Measurements from ENCODE around the gene OR52E5. TPM values are rescaled to one million over a fixed set of nuclear protein-coding genes. Genes with fewer than 3 reads are reported as not detected.

OR52E5 gene
- total RNA-seq, 1 experiment from 2014 or later: not detected

DNA sequence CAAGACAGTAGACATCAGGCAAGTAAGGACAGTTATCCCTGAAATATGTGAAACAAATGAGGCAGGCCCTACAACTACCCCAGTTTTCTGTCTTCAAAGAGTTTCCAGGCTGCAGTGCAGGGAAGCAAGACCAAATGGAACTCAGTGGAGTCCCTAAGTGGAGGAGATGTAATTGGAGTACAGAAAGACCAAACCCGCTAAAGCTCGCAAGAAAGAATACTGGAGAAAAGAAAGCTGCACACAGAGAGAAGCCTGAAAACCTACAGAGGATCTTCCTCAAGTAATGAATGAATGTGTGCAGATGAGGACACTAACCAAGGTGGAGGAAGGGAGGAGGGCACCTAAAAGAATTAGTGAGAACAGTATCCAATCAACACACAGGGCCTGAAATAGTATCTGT lies 47.7 kb downstream of the OR52E5 start:
- no peaks in the 10 kb centered on the region for H3K4me1 ChIP-seq (ENCODE audit: control insufficient read depth, insufficient read depth, low read length)
- ATAC-seq (no peak), DNase-seq (ENCODE audit: low read depth, low spot score) (no peak)
- in situ Hi-C loops (cut with HindIII; ENCODE audit: low pct_unique_long_range_greater_than_20kb, low sequenced_read_pairs): no loop called here
- intact Hi-C loops (cut with micrococcal nuclease; ENCODE audit: unreplicated experiment): no loop called here
- CTCF ChIA-PET: no interaction called here
- TF ChIP-seq, protein P1, sequence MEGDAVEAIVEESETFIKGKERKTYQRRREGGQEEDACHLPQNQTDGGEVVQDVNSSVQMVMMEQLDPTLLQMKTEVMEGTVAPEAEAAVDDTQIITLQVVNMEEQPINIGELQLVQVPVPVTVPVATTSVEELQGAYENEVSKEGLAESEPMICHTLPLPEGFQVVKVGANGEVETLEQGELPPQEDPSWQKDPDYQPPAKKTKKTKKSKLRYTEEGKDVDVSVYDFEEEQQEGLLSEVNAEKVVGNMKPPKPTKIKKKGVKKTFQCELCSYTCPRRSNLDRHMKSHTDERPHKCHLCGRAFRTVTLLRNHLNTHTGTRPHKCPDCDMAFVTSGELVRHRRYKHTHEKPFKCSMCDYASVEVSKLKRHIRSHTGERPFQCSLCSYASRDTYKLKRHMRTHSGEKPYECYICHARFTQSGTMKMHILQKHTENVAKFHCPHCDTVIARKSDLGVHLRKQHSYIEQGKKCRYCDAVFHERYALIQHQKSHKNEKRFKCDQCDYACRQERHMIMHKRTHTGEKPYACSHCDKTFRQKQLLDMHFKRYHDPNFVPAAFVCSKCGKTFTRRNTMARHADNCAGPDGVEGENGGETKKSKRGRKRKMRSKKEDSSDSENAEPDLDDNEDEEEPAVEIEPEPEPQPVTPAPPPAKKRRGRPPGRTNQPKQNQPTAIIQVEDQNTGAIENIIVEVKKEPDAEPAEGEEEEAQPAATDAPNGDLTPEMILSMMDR (IDR thresholded peaks at IDR 0.05): no peak
- TF ChIP-seq, protein P2, sequence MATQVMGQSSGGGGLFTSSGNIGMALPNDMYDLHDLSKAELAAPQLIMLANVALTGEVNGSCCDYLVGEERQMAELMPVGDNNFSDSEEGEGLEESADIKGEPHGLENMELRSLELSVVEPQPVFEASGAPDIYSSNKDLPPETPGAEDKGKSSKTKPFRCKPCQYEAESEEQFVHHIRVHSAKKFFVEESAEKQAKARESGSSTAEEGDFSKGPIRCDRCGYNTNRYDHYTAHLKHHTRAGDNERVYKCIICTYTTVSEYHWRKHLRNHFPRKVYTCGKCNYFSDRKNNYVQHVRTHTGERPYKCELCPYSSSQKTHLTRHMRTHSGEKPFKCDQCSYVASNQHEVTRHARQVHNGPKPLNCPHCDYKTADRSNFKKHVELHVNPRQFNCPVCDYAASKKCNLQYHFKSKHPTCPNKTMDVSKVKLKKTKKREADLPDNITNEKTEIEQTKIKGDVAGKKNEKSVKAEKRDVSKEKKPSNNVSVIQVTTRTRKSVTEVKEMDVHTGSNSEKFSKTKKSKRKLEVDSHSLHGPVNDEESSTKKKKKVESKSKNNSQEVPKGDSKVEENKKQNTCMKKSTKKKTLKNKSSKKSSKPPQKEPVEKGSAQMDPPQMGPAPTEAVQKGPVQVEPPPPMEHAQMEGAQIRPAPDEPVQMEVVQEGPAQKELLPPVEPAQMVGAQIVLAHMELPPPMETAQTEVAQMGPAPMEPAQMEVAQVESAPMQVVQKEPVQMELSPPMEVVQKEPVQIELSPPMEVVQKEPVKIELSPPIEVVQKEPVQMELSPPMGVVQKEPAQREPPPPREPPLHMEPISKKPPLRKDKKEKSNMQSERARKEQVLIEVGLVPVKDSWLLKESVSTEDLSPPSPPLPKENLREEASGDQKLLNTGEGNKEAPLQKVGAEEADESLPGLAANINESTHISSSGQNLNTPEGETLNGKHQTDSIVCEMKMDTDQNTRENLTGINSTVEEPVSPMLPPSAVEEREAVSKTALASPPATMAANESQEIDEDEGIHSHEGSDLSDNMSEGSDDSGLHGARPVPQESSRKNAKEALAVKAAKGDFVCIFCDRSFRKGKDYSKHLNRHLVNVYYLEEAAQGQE (IDR thresholded peaks at IDR 0.05; ENCODE audit: insufficient read depth in 1 of 2, low read depth in 2 of 2, low read length in 1 of 2): no peak
- TF ChIP-seq SIN3A (IDR thresholded peaks at IDR 0.05; ENCODE audit: borderline replicate concordance, insufficient read depth, low read depth, low read length) (no peak), TCF7L2 (IDR thresholded peaks at IDR 0.05; ENCODE audit: low read depth, low read length) (no peak), POLR2AphosphoS5 (IDR thresholded peaks at IDR 0.05; ENCODE audit: low read depth, low read length) (no peak)
- no peak overlapping the region for H3K27ac ChIP-seq (ENCODE audit: low read length)
- POLR2A ChIA-PET: no interaction called here
- H3K27me3 ChIP-seq (ENCODE audit: control insufficient read depth, insufficient read depth, low read length): no peaks in the 10 kb centered on the region; the same call in 1 of the 2 replicates
- BruUV-seq (replicated peaks): no TSS peak
- H3K9me3 ChIP-seq (ENCODE audit: control insufficient read depth, insufficient read depth, low read depth, low read length): peaks cover 3% of the 10 kb centered on the region; the same call in 1 of the 2 replicates
- no peak overlapping the region for H3K4me3 ChIP-seq (ENCODE audit: low read depth in 2 of 2, low read length in 2 of 2)
- no peaks in the 10 kb centered on the region for H3K36me3 ChIP-seq (ENCODE audit: control insufficient read depth, insufficient read depth, low read length)

DNA sequence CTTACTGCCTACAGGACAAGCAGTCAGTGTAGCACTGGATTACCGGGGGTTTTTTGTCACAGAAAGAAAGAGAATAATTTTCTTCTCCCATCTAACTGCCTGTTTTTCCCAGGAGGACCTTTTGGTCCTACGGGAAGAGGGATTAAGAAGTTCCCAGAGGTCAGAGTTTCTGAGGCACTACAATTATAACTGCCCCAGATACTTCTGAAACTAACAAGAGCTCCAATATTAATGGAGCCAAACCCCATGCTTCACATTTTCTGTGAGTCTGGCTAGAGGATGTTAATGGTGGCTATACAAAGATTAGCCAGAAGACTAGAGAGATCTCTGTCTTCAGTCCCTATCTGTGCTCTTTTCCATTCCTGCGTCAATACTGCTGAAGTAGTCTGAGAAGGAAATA lies 48.9 kb downstream of the OR52E5 start, which contains the start of gene OR56A3:
OR56A3 (plus strand) TSS at position 301 of the 400 bp plus-strand sequence. CDS start 5,096 bp downstream, outside the sequence.
- Histone ChIP-seq H3K27ac (ENCODE audit: low read length) (no peak within 1 kb of the TSS), H3K4me3 (ENCODE audit: low read depth in 2 of 2, low read length in 2 of 2) (no peak within 1 kb of the TSS), H3K4me1 (ENCODE audit: control insufficient read depth, insufficient read depth, low read length) (no peaks in the 10 kb centered on the region), H3K36me3 (ENCODE audit: control insufficient read depth, insufficient read depth, low read length) (no peaks in the 10 kb centered on the region), H3K9me3 (ENCODE audit: control insufficient read depth, insufficient read depth, low read depth, low read length) (no peaks in the 10 kb centered on the region), H3K27me3 (ENCODE audit: control insufficient read depth, insufficient read depth, low read length) (no peaks in the 10 kb centered on the region; the same call in 1 of the 2 replicates)
- ATAC-seq: no peak
- TF ChIP-seq, protein P2 (IDR thresholded peaks at IDR 0.05; ENCODE audit: insufficient read depth in 1 of 2, low read depth in 2 of 2, low read length in 1 of 2): no peak
- TF ChIP-seq TCF7L2 (IDR thresholded peaks at IDR 0.05; ENCODE audit: low read depth, low read length) (no peak), SIN3A (IDR thresholded peaks at IDR 0.05; ENCODE audit: borderline replicate concordance, insufficient read depth, low read depth, low read length) (no peak)
- in situ Hi-C loops (cut with HindIII; ENCODE audit: low pct_unique_long_range_greater_than_20kb, low sequenced_read_pairs): no loop called here
- intact Hi-C loops (cut with micrococcal nuclease; ENCODE audit: unreplicated experiment): no loop called here
- DNase-seq (ENCODE audit: low read depth, low spot score): no peak
- CTCF ChIA-PET: no interaction called here
- POLR2A ChIA-PET: no interaction called here
- no TSS peak for BruUV-seq (replicated peaks)

Other genes with a start within 250 kb of the OR52E5 start
- 56.1 TPM for gene TRIM5, start 208.1 kb upstream of the OR52E5 start, total RNA-seq (2021; ENCODE audit: unreplicated experiment)
- 1.4 TPM for gene TRIM22, start 203.4 kb upstream of the OR52E5 start, total RNA-seq (2021; ENCODE audit: unreplicated experiment)
- gene OR56B1, start 156.8 kb upstream of the OR52E5 start, total RNA-seq (2021; ENCODE audit: unreplicated experiment): not detected
- gene OR52N4, start 139.0 kb upstream of the OR52E5 start, total RNA-seq (2021; ENCODE audit: unreplicated experiment): not detected
- not detected for gene OR52N5, start 109.9 kb upstream of the OR52E5 start, total RNA-seq (2021; ENCODE audit: unreplicated experiment)
- gene OR52N1, start 101.9 kb upstream of the OR52E5 start, total RNA-seq (2021; ENCODE audit: unreplicated experiment): not detected
- not detected for gene OR52N2, start 84.3 kb upstream of the OR52E5 start, total RNA-seq (2021; ENCODE audit: unreplicated experiment)
- not detected for gene OR52E6, start 51.3 kb upstream of the OR52E5 start, total RNA-seq (2021; ENCODE audit: unreplicated experiment)
- not detected for gene OR52E8, start 35.5 kb upstream of the OR52E5 start, total RNA-seq (2021; ENCODE audit: unreplicated experiment)
- not detected for gene OR52E4, start 12.6 kb upstream of the OR52E5 start, total RNA-seq (2021; ENCODE audit: unreplicated experiment)
- not detected for gene OR56A3, start 49.0 kb downstream of the OR52E5 start, total RNA-seq (2021; ENCODE audit: unreplicated experiment)
- not detected for gene OR56A5, start 75.3 kb downstream of the OR52E5 start, total RNA-seq (2021; ENCODE audit: unreplicated experiment)
- gene OR52L1, start 93.8 kb downstream of the OR52E5 start, total RNA-seq (2021; ENCODE audit: unreplicated experiment): not detected
- gene OR56A4, start 113.7 kb downstream of the OR52E5 start, total RNA-seq (2021; ENCODE audit: unreplicated experiment): not detected
- not detected for gene OR56A1, start 137.6 kb downstream of the OR52E5 start, total RNA-seq (2021; ENCODE audit: unreplicated experiment)
- not detected for gene OR56B4, start 214.5 kb downstream of the OR52E5 start, total RNA-seq (2021; ENCODE audit: unreplicated experiment)

All from Panc1 (cell line).